Measurements from ENCODE around the gene HAS3. TPM values are rescaled to one million over a fixed set of nuclear protein-coding genes. Genes with fewer than 3 reads are reported as not detected.

HAS3 gene
- total RNA-seq, 3 donors from 2014 or later (not counting 1 experiment from before 2014, with no cell fraction given) = 1.8 to 2.5 (median 2.3) TPM

- no peak overlapping the region for H3K27ac Mint-ChIP-seq
- TF ChIP-seq CTCF (IDR thresholded peaks at IDR 0.05) = peak; percentile 91
- WGBS (ENCODE audit: insufficient coverage) = 75% methylated on average over 14 of the region's 16 CpGs
- Histone ChIP-seq H3K27me3 (ENCODE audit: control insufficient read depth, insufficient read depth, low read length) (no peaks in the 10 kb centered on the region), H3K4me3 (ENCODE audit: low read length) (no peak overlapping the region), H3K4me1 (ENCODE audit: control insufficient read depth, insufficient read depth, low read length) (no peaks in the 10 kb centered on the region), H3K27ac (ENCODE audit: low read length) (no peak overlapping the region), H3K36me3 (ENCODE audit: control insufficient read depth, insufficient read depth, low read length) (peaks cover 43% of the 10 kb centered on the region), H3K9me3 (ENCODE audit: control insufficient read depth, insufficient read depth, low read length) (no peaks in the 10 kb centered on the region)
- DNase-seq (peak in 1 of 2 donors; percentile 85), ATAC-seq (peak; percentile 79 to 88 (median 86))
- H3K36me3 Mint-ChIP-seq = peaks cover 14% of the 10 kb centered on the region
- no peaks in the 10 kb centered on the region for H3K27me3 Mint-ChIP-seq (ENCODE audit: low read depth in 2 of 2)
- H3K4me3 Mint-ChIP-seq = no peak overlapping the region
- intact Hi-C loops (cut with micrococcal nuclease) = loop anchor here (1.0 kb wide), 1 partner anchor 137 kb away; no protein-coding TSS in a partner anchor
- H3K4me1 Mint-ChIP-seq = no peaks in the 10 kb centered on the region
- no peaks in the 10 kb centered on the region for H3K9me3 Mint-ChIP-seq
Observed at GRCh38 chr16:69150146-69150865, 44.9 kb downstream of the HAS3 start.

GRCh38 chr16:69157196-69157595 lies 51.7 kb downstream of the HAS3 start:
- H3K4me3 ChIP-seq (ENCODE audit: low read length) = no peak overlapping the region
- no peak for ATAC-seq
- H3K27ac ChIP-seq (ENCODE audit: low read length) = no peak overlapping the region
- TF ChIP-seq CTCF (IDR thresholded peaks at IDR 0.05) = no peak
- no peaks in the 10 kb centered on the region for H3K9me3 ChIP-seq (ENCODE audit: control insufficient read depth, insufficient read depth, low read length)
- no peaks in the 10 kb centered on the region for H3K27me3 ChIP-seq (ENCODE audit: control insufficient read depth, insufficient read depth, low read length)
- H3K36me3 ChIP-seq (ENCODE audit: control insufficient read depth, insufficient read depth, low read length) = peaks cover 62% of the 10 kb centered on the region
- Mint-ChIP-seq H3K27me3 (ENCODE audit: low read depth in 2 of 2) (no peaks in the 10 kb centered on the region), H3K9me3 (no peaks in the 10 kb centered on the region), H3K4me3 (no peak overlapping the region), H3K4me1 (peaks cover 0 to 6% of the 10 kb centered on the region in 2 donors), H3K36me3 (peaks cover 12% of the 10 kb centered on the region), H3K27ac (no peak overlapping the region)
- DNase-seq = no peak
- no peaks in the 10 kb centered on the region for H3K4me1 ChIP-seq (ENCODE audit: control insufficient read depth, insufficient read depth, low read length)
- intact Hi-C loops (cut with micrococcal nuclease) = no loop called here
- whole genome bisulfite sequencing (ENCODE audit: insufficient coverage) = 100% methylated on average over 1 of the region's 3 CpGs

GRCh38 chr16:69160192-69160591 lies 54.7 kb downstream of the HAS3 start:
- H3K27me3 ChIP-seq (ENCODE audit: control insufficient read depth, insufficient read depth, low read length) = no peaks in the 10 kb centered on the region
- DNase-seq (no peak), ATAC-seq (no peak)
- H3K4me1 ChIP-seq (ENCODE audit: control insufficient read depth, insufficient read depth, low read length) = no peaks in the 10 kb centered on the region
- H3K36me3 ChIP-seq (ENCODE audit: control insufficient read depth, insufficient read depth, low read length) = peaks cover 46% of the 10 kb centered on the region
- Mint-ChIP-seq H3K27me3 (ENCODE audit: low read depth in 2 of 2) (no peaks in the 10 kb centered on the region), H3K9me3 (no peaks in the 10 kb centered on the region), H3K36me3 (peaks cover 12% of the 10 kb centered on the region), H3K4me3 (no peak overlapping the region), H3K27ac (no peak overlapping the region), H3K4me1 (peaks cover 0 to 6% of the 10 kb centered on the region in 2 donors)
- TF ChIP-seq CTCF (IDR thresholded peaks at IDR 0.05) = no peak
- intact Hi-C loops (cut with micrococcal nuclease) = no loop called here
- H3K27ac ChIP-seq (ENCODE audit: low read length) = no peak overlapping the region
- no peak overlapping the region for H3K4me3 ChIP-seq (ENCODE audit: low read length)
- no peaks in the 10 kb centered on the region for H3K9me3 ChIP-seq (ENCODE audit: control insufficient read depth, insufficient read depth, low read length)
- WGBS (ENCODE audit: insufficient coverage) = 97% methylated on average over 1 of the region's 1 CpG

- Mint-ChIP-seq H3K9me3 (no peaks in the 10 kb centered on the region), H3K4me1 (peaks cover 17 to 23% of the 10 kb centered on the region in 2 donors), H3K36me3 (no peaks in the 10 kb centered on the region), H3K27ac (peak overlapping the region; percentile 36 to 72), H3K4me3 (no peak overlapping the region), H3K27me3 (ENCODE audit: low read depth in 2 of 2) (no peaks in the 10 kb centered on the region)
- TF ChIP-seq CTCF (IDR thresholded peaks at IDR 0.05) = no peak
- H3K4me1 ChIP-seq (ENCODE audit: control insufficient read depth, insufficient read depth, low read length) = peaks cover 9% of the 10 kb centered on the region
- 98% methylated on average over 6 of the region's 6 CpGs for WGBS (ENCODE audit: insufficient coverage)
- ATAC-seq (no peak), DNase-seq (no peak)
- no peaks in the 10 kb centered on the region for H3K27me3 ChIP-seq (ENCODE audit: control insufficient read depth, insufficient read depth, low read length)
- no peaks in the 10 kb centered on the region for H3K9me3 ChIP-seq (ENCODE audit: control insufficient read depth, insufficient read depth, low read length)
- intact Hi-C loops (cut with micrococcal nuclease) = no loop called here
- no peak overlapping the region for H3K27ac ChIP-seq (ENCODE audit: low read length)
- peaks cover 31% of the 10 kb centered on the region for H3K36me3 ChIP-seq (ENCODE audit: control insufficient read depth, insufficient read depth, low read length)
- no peak overlapping the region for H3K4me3 ChIP-seq (ENCODE audit: low read length)
Observed at GRCh38 chr16:69165584-69165983, 60.1 kb downstream of the HAS3 start.

Data from natural killer cell (primary cell).